ENCODE measurements around the gene TCF25.

GRCh38 chr16:89881368-89881730, 8.0 kb downstream of the TCF25 start:
- no peak for TF ChIP-seq CTCF (IDR thresholded peaks at IDR 0.05)
- TF ChIP-seq EP300 (IDR thresholded peaks at IDR 0.05): no peak
- no peak for TF ChIP-seq POLR2A (IDR thresholded peaks at IDR 0.05)
